Stimulated activated effector memory CD8-positive, alpha-beta T cell treated with anti-CD3 and anti-CD28 coated beads, Interleukin-12 subunit alpha, Interleukin-12 subunit beta, amount 100 ng/mL, for 72 hours (primary cell): Measurements from ENCODE around the gene ATP9A.
"Not testable (repeated sequence)": the region's sequence is repeated elsewhere in the genome, so short reads cannot be mapped to it uniquely, and the experiment has no call there.

ENCODE experiments used
- ATAC-seq: fragments of 150-1000 bp; cut with Tn5 transposase; 2 replicates; pipeline ENCODE4 v1.10.0; 2021
- DNase-seq, 2 donors: peaks; one replicate each; pipeline ENCODE4 v3.0.0; 2021 to 2022; ENCODE audit warnings: low spot score in 2 of 2
- H3K27ac Mint-ChIP-seq: one replicate; pipeline ENCODE4 v1.8.0; 2022; ENCODE audit warnings: mild to moderate bottlenecking, mixed read lengths
- H3K36me3 Mint-ChIP-seq: one replicate; pipeline ENCODE4 v1.8.0; 2022; ENCODE audit warnings: mild to moderate bottlenecking, mixed read lengths
- H3K4me1 Mint-ChIP-seq: one replicate; pipeline ENCODE4 v1.8.0; 2022; ENCODE audit warnings: mixed read lengths
- H3K4me3 Mint-ChIP-seq: one replicate; pipeline ENCODE4 v1.8.0; 2022; ENCODE audit warnings: mild to moderate bottlenecking, mixed read lengths
- H3K9me3 Mint-ChIP-seq: one replicate; pipeline ENCODE4 v1.8.0; 2022; ENCODE audit warnings: mixed read lengths

Gene ATP9A

GRCh38 chr20:51769976-51770615, 1.9 kb upstream of the ATP9A start:
- Mint-ChIP-seq H3K4me3 (peak overlapping the region; percentile 60), H3K27ac (no peak overlapping the region), H3K9me3 (no peaks in the 10 kb centered on the region), H3K36me3 (no peaks in the 10 kb centered on the region), H3K4me1 (peaks cover 10% of the 10 kb centered on the region)
- DNase-seq (no peak), ATAC-seq (no peak)

- Mint-ChIP-seq H3K4me3 (peak overlapping the region; percentile 60), H3K9me3 (no peaks in the 10 kb centered on the region), H3K36me3 (no peaks in the 10 kb centered on the region), H3K4me1 (peaks cover 10% of the 10 kb centered on the region), H3K27ac (no peak overlapping the region)
- peak; percentile 70 for ATAC-seq
- no peak for DNase-seq
Observed at GRCh38 chr20:51768759-51769517, 748 bp upstream of the ATP9A start.

GRCh38 chr20:51766994-51767866, 960 bp downstream of the ATP9A start:
- no peaks in the 10 kb centered on the region for H3K36me3 Mint-ChIP-seq
- peaks cover 10% of the 10 kb centered on the region for H3K4me1 Mint-ChIP-seq
- peak overlapping the region; percentile 61 for H3K4me3 Mint-ChIP-seq
- no peaks in the 10 kb centered on the region for H3K9me3 Mint-ChIP-seq
- H3K27ac Mint-ChIP-seq, result no peak overlapping the region
- ATAC-seq (peak; percentile 83), DNase-seq (peak; percentile 22 to 79)

DNA sequence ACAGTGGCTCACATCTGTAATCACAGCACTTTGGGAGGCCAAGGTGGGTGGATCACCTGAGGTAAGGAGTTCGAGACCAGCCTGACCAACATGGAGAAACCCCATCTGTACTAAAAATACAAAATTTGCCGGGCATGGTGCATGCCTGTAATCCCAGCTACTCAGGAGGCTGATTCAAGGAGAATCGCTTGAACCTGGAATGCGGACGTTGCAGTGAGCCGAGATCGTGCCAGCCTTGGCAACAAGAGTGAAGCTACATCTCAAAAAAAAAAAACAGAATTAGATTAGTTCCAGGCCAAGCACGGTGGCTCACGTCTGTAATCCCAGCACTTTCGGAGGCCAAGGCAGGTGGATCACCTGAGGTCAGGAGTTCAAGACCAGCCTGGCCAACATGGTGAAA, 2.8 kb downstream of the ATP9A start:
- ATAC-seq, H3K9me3 Mint-ChIP-seq, DNase-seq, H3K27ac Mint-ChIP-seq, H3K4me3 Mint-ChIP-seq, H3K36me3 Mint-ChIP-seq: not testable (repeated sequence)
- H3K4me1 Mint-ChIP-seq, result peaks cover 10% of the 10 kb centered on the region

- Mint-ChIP-seq H3K4me1 (peaks cover 7% of the 10 kb centered on the region), H3K9me3 (no peaks in the 10 kb centered on the region), H3K36me3 (no peaks in the 10 kb centered on the region), H3K27ac (no peak overlapping the region), H3K4me3 (no peak overlapping the region)
- ATAC-seq (no peak), DNase-seq (no peak)
Observed at GRCh38 chr20:51763965-51764602, 4.1 kb downstream of the ATP9A start.

- ATAC-seq (no peak), DNase-seq (no peak)
- Mint-ChIP-seq H3K4me1 (peaks cover 7% of the 10 kb centered on the region), H3K4me3 (no peak overlapping the region), H3K9me3 (no peaks in the 10 kb centered on the region), H3K27ac (no peak overlapping the region), H3K36me3 (no peaks in the 10 kb centered on the region)
Observed at GRCh38 chr20:51760905-51761546, 7.2 kb downstream of the ATP9A start.

- no peaks in the 10 kb centered on the region for H3K9me3 Mint-ChIP-seq
- ATAC-seq (no peak), DNase-seq (no peak)
- H3K27ac Mint-ChIP-seq, result no peak overlapping the region
- H3K36me3 Mint-ChIP-seq, result no peaks in the 10 kb centered on the region
- H3K4me3 Mint-ChIP-seq, result no peak overlapping the region
- H3K4me1 Mint-ChIP-seq, result peaks cover 7% of the 10 kb centered on the region
Observed at GRCh38 chr20:51759769-51760510, 8.2 kb downstream of the ATP9A start.

DNA sequence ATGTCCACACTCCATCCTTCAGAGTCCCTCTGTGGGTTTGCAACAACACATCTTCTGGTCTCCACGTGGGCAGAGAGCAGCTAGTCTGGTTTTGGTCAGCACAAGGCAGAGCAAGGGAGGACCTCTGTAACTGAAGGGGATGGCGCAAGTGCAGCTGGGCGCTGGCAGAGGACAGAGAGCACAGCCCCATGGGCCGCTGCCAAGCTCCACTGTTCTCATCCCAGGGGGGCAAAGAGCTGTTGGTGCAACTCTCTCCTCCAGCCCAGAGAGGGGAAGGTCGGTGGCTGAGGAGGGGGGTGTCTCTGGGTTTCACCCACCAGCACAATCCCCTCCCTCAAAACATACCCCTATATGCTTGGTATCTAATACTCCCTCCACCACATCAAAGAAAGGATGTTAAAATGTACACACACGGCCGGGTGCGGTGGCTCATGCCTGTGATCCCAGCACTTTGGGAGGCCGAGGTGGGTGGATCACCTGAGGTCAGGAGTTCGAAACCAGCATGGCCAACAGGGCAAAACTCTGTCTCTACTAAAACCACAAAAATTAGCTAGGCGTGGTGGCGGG, 9.1 kb downstream of the ATP9A start:
- no peak overlapping the region for H3K4me3 Mint-ChIP-seq
- no peak for ATAC-seq
- no peaks in the 10 kb centered on the region for H3K9me3 Mint-ChIP-seq
- DNase-seq, result no peak
- H3K27ac Mint-ChIP-seq, result no peak overlapping the region
- no peaks in the 10 kb centered on the region for H3K36me3 Mint-ChIP-seq
- peaks cover 7% of the 10 kb centered on the region for H3K4me1 Mint-ChIP-seq

GRCh38 chr20:51757226-51757625, 11.0 kb downstream of the ATP9A start:
- no peak overlapping the region for H3K27ac Mint-ChIP-seq

GRCh38 chr20:51756653-51757052, 11.5 kb downstream of the ATP9A start:
- Mint-ChIP-seq H3K27ac (peak overlapping the region; percentile 76), H3K9me3 (no peaks in the 10 kb centered on the region), H3K36me3 (no peaks in the 10 kb centered on the region), H3K4me3 (no peak overlapping the region), H3K4me1 (peaks cover 7% of the 10 kb centered on the region)
- no peak for DNase-seq
- ATAC-seq, result no peak

More at GRCh38 chr20:51757226-51757625, 11.0 kb downstream of the ATP9A start:
- H3K9me3 Mint-ChIP-seq, result no peaks in the 10 kb centered on the region
- ATAC-seq, result no peak
- no peaks in the 10 kb centered on the region for H3K36me3 Mint-ChIP-seq
- peaks cover 7% of the 10 kb centered on the region for H3K4me1 Mint-ChIP-seq
- no peak overlapping the region for H3K4me3 Mint-ChIP-seq
- DNase-seq, result no peak

- H3K27ac Mint-ChIP-seq, DNase-seq, H3K36me3 Mint-ChIP-seq, H3K4me3 Mint-ChIP-seq, H3K9me3 Mint-ChIP-seq, ATAC-seq: not testable (repeated sequence)
- peaks cover 18% of the 10 kb centered on the region for H3K4me1 Mint-ChIP-seq
Observed at GRCh38 chr20:51753220-51753619, 15.0 kb downstream of the ATP9A start.

GRCh38 chr20:51752343-51752951, 15.7 kb downstream of the ATP9A start:
- ATAC-seq, result no peak
- Mint-ChIP-seq H3K4me1 (peaks cover 18% of the 10 kb centered on the region), H3K36me3 (no peaks in the 10 kb centered on the region)

DNA sequence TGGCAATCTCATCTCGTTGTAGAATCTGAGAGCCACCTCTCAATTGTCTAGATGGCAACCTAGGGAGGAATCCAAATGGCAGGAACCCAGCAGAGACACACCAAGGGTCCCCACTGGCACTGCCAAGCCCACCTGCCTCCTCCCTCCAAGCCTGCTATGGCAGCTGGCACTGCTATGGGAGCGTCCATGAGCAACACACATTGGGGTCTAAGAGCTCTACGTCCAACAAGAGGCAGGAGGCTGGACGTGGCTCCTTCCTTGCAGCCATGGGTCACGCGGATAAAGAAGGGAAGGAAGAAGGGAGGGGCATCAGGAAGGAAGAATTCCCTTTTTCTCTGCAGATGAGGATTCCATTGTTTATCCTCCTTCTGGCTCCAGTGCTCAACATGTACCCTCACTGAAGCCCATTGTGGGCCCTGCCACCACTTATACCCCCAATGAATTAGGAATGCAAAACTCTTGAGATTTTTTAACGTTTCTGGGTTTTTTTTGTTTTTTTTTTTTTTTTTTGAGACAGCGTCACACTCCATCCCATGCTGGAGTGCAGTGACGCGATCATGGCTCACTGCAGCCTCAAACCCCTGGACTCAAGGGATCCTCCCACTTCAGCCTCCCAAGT, 17.3 kb downstream of the ATP9A start:
- peak overlapping the region; percentile 21 for H3K27ac Mint-ChIP-seq
- H3K4me3 Mint-ChIP-seq, result no peak overlapping the region
- no peaks in the 10 kb centered on the region for H3K36me3 Mint-ChIP-seq
- no peak for DNase-seq
- ATAC-seq, result no peak
- peaks cover 11% of the 10 kb centered on the region for H3K4me1 Mint-ChIP-seq
- H3K9me3 Mint-ChIP-seq, result no peaks in the 10 kb centered on the region

More at GRCh38 chr20:51752343-51752951, 15.7 kb downstream of the ATP9A start:
- no peak for DNase-seq
- no peak overlapping the region for H3K27ac Mint-ChIP-seq
- H3K9me3 Mint-ChIP-seq, result no peaks in the 10 kb centered on the region
- no peak overlapping the region for H3K4me3 Mint-ChIP-seq
